Measurements from ENCODE around the gene ELF4. TPM values are rescaled to one million over a fixed set of nuclear protein-coding genes. Genes with fewer than 3 reads are reported as not detected.

Gene ELF4
- total and polyA plus RNA-seq, 2 donors (not counting 1 experiment from before 2014, with no cell fraction given): 9.9 to 13.7 TPM

DNA sequence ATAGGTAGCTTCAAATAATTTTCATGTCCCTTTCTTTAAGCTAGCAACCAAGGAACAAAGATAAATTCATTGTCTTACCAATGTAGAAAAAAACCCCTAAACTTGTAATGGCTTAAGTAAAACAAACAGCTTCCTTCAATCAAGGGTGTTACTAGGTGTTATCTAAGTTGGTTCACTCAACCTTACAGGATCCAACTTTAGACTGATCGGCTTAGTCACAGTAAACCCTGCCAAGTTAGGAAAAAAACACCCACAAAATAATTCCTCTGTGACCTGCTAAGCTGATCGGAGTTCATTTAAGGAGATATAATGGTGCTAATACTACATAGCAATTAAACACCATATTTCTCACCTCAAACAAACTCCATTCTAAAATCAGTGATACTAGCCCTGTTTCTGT is 45.3 kb upstream of the ELF4 start:
- peak in 1 of 2 donors; percentile 55 for DNase-seq (ENCODE audit: low read depth in 2 of 2)
- no peaks in the 10 kb centered on the region for H3K27me3 ChIP-seq (ENCODE audit: control insufficient read depth, insufficient read depth, low read length)
- H3K4me1 ChIP-seq (ENCODE audit: control insufficient read depth, extremely low read depth, insufficient read depth, low read length): no peaks in the 10 kb centered on the region
- H3K9ac ChIP-seq (ENCODE audit: insufficient read depth, low read length): no peak overlapping the region
- H3K9me3 ChIP-seq (ENCODE audit: control insufficient read depth, insufficient read depth, low read depth, low read length): no peaks in the 10 kb centered on the region
- no peaks in the 10 kb centered on the region for H4K20me1 ChIP-seq (ENCODE audit: control insufficient read depth, extremely low read depth, insufficient read depth, low read length)
- H3K79me2 ChIP-seq (ENCODE audit: control insufficient read depth, insufficient read depth, low read length): no peaks in the 10 kb centered on the region
- no peak overlapping the region for H3K4me3 ChIP-seq (replicated peaks in 1 of 4; ENCODE audit: control extremely low read depth in 1 of 4, insufficient read depth in 1 of 4, low read depth in 3 of 4, low read length in 4 of 4)
- no peak for TF ChIP-seq EZH2 (IDR thresholded peaks at IDR 0.05; ENCODE audit: low read length, missing control alignments)
- TF ChIP-seq, protein P1, sequence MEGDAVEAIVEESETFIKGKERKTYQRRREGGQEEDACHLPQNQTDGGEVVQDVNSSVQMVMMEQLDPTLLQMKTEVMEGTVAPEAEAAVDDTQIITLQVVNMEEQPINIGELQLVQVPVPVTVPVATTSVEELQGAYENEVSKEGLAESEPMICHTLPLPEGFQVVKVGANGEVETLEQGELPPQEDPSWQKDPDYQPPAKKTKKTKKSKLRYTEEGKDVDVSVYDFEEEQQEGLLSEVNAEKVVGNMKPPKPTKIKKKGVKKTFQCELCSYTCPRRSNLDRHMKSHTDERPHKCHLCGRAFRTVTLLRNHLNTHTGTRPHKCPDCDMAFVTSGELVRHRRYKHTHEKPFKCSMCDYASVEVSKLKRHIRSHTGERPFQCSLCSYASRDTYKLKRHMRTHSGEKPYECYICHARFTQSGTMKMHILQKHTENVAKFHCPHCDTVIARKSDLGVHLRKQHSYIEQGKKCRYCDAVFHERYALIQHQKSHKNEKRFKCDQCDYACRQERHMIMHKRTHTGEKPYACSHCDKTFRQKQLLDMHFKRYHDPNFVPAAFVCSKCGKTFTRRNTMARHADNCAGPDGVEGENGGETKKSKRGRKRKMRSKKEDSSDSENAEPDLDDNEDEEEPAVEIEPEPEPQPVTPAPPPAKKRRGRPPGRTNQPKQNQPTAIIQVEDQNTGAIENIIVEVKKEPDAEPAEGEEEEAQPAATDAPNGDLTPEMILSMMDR (conservative IDR thresholded peaks at IDR 0.05 in 1 of 2, IDR thresholded peaks at IDR 0.05 in 1 of 2; ENCODE audit: low read depth in 1 of 2, low read length in 2 of 2): no peak
- H3K4me2 ChIP-seq (ENCODE audit: extremely low read depth, insufficient read depth, low read length): no peak overlapping the region
- H3K36me3 ChIP-seq (ENCODE audit: control insufficient read depth, insufficient read depth, low read length): no peaks in the 10 kb centered on the region
- no peak overlapping the region for H3K27ac ChIP-seq (ENCODE audit: insufficient read depth, low read length)
- no peak overlapping the region for H2AFZ ChIP-seq (ENCODE audit: low read length)

DNA sequence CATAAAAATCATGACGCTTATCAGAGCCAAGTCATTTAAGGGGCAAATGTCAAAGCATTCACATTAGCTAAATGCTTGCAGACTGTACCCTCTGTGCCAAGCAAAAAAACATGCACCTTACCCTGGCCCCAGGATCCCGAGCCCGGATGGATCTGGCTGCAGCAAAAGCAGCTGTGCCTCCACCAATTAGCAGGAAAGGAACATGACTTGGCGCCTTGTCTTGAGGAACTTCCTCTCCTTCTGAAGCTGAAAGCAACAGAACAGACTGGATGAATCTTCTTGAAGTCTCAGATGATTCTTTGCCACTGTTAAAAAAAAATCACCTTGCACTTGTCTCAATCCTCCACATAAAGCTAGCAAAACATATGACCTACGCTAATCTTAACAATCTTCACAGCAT is 37.3 kb upstream of the ELF4 start:
- no peak for TF ChIP-seq EZH2 (IDR thresholded peaks at IDR 0.05; ENCODE audit: low read length, missing control alignments)
- TF ChIP-seq, protein P1 (conservative IDR thresholded peaks at IDR 0.05 in 1 of 2, IDR thresholded peaks at IDR 0.05 in 1 of 2; ENCODE audit: low read depth in 1 of 2, low read length in 2 of 2): no peak
- H3K27ac ChIP-seq (ENCODE audit: insufficient read depth, low read length): no peak overlapping the region
- no peaks in the 10 kb centered on the region for H3K4me1 ChIP-seq (ENCODE audit: control insufficient read depth, extremely low read depth, insufficient read depth, low read length)
- H3K36me3 ChIP-seq (ENCODE audit: control insufficient read depth, insufficient read depth, low read length): no peaks in the 10 kb centered on the region
- no peaks in the 10 kb centered on the region for H3K27me3 ChIP-seq (ENCODE audit: control insufficient read depth, insufficient read depth, low read length)
- H4K20me1 ChIP-seq (ENCODE audit: control insufficient read depth, extremely low read depth, insufficient read depth, low read length): no peaks in the 10 kb centered on the region
- no peak overlapping the region for H2AFZ ChIP-seq (ENCODE audit: low read length)
- H3K4me3 ChIP-seq (replicated peaks in 1 of 4; ENCODE audit: control extremely low read depth in 1 of 4, insufficient read depth in 1 of 4, low read depth in 3 of 4, low read length in 4 of 4): no peak overlapping the region
- H3K9ac ChIP-seq (ENCODE audit: insufficient read depth, low read length): no peak overlapping the region
- H3K9me3 ChIP-seq (ENCODE audit: control insufficient read depth, insufficient read depth, low read depth, low read length): no peaks in the 10 kb centered on the region
- no peak for DNase-seq (ENCODE audit: low read depth in 2 of 2)
- H3K4me2 ChIP-seq (ENCODE audit: extremely low read depth, insufficient read depth, low read length): no peak overlapping the region
- H3K79me2 ChIP-seq (ENCODE audit: control insufficient read depth, insufficient read depth, low read length): no peaks in the 10 kb centered on the region

DNA sequence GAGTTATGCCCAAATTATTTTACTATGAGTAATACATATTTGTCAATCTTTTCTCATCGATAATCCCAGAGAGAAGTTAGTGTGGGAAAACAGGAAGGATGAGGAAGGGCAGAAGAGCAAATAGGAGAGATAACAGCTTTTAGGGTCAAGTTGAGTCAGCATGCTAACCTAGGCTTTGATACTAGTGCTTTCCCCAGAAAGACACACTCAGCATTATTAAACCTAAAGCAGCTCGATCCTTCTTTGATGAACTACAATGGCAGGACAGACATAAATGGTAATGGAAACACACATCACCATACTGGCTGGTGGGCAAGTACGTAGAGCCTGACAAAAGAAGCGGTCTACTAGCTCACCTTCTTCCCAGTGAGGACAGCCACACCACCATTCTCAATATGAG is 34.8 kb upstream of the ELF4 start:
- no peaks in the 10 kb centered on the region for H3K4me1 ChIP-seq (ENCODE audit: control insufficient read depth, extremely low read depth, insufficient read depth, low read length)
- no peak for TF ChIP-seq EZH2 (IDR thresholded peaks at IDR 0.05; ENCODE audit: low read length, missing control alignments)
- TF ChIP-seq, protein P1 (conservative IDR thresholded peaks at IDR 0.05 in 1 of 2, IDR thresholded peaks at IDR 0.05 in 1 of 2; ENCODE audit: low read depth in 1 of 2, low read length in 2 of 2): no peak
- H3K79me2 ChIP-seq (ENCODE audit: control insufficient read depth, insufficient read depth, low read length): no peaks in the 10 kb centered on the region
- H4K20me1 ChIP-seq (ENCODE audit: control insufficient read depth, extremely low read depth, insufficient read depth, low read length): no peaks in the 10 kb centered on the region
- H3K36me3 ChIP-seq (ENCODE audit: control insufficient read depth, insufficient read depth, low read length): no peaks in the 10 kb centered on the region
- H3K4me2 ChIP-seq (ENCODE audit: extremely low read depth, insufficient read depth, low read length): no peak overlapping the region
- H3K9ac ChIP-seq (ENCODE audit: insufficient read depth, low read length): no peak overlapping the region
- no peak overlapping the region for H2AFZ ChIP-seq (ENCODE audit: low read length)
- no peak for DNase-seq (ENCODE audit: low read depth in 2 of 2)
- no peaks in the 10 kb centered on the region for H3K9me3 ChIP-seq (ENCODE audit: control insufficient read depth, insufficient read depth, low read depth, low read length)
- H3K4me3 ChIP-seq (replicated peaks in 1 of 4; ENCODE audit: control extremely low read depth in 1 of 4, insufficient read depth in 1 of 4, low read depth in 3 of 4, low read length in 4 of 4): no peak overlapping the region
- H3K27me3 ChIP-seq (ENCODE audit: control insufficient read depth, insufficient read depth, low read length): no peaks in the 10 kb centered on the region
- no peak overlapping the region for H3K27ac ChIP-seq (ENCODE audit: insufficient read depth, low read length)
